Ectodermal cell (in vitro differentiated cells): ENCODE data around the gene ATP5F1D.

Experiments used
- H3K27ac ChIP-seq: 2 replicates; pipeline ENCODE4 v1.7.0; 2013; ENCODE audit warnings: mild to moderate bottlenecking, low read depth, low read length; ENCODE audit not compliant: insufficient read depth, poor library complexity, severe bottlenecking
- H3K27me3 ChIP-seq: 2 replicates; pipeline ENCODE4 v1.7.0; 2013; ENCODE audit warnings: mild to moderate bottlenecking, low read length; ENCODE audit not compliant: insufficient read depth, control insufficient read depth, poor library complexity, severe bottlenecking
- H3K36me3 ChIP-seq: one replicate; pipeline ENCODE4 v1.7.0; 2013; ENCODE audit warnings: low read length; ENCODE audit not compliant: control insufficient read depth, insufficient read depth
- H3K4me1 ChIP-seq: one replicate; pipeline ENCODE4 v1.7.0; 2013; ENCODE audit warnings: low read length; ENCODE audit not compliant: control insufficient read depth, insufficient read depth
- H3K4me3 ChIP-seq: 2 replicates; pipeline ENCODE4 v1.7.0; 2013; ENCODE audit warnings: low read depth, low read length, control low read depth; ENCODE audit not compliant: insufficient read depth
- H3K9me3 ChIP-seq: 2 replicates; pipeline ENCODE4 v1.7.0; 2013; ENCODE audit warnings: mild to moderate bottlenecking, low read length, moderate library complexity; ENCODE audit not compliant: control insufficient read depth
- WGBS, 2 experiments: methylation state at CpG; one replicate each; pipeline ENCODE4 v1.1.7; 2013; ENCODE audit warnings: missing lambda C conversion rate in 2 of 2; 5-methylcytosine and 5-hydroxymethylcytosine counted together

The ATP5F1D gene

GRCh38 chr19:1220976-1221903 is 20.3 kb upstream of the ATP5F1D start:
- H3K27ac ChIP-seq = no peak overlapping the region
- H3K4me3 ChIP-seq = no peak overlapping the region
- H3K9me3 ChIP-seq = no peaks in the 10 kb centered on the region
- 88 to 89% methylated on average over 38 of the region's 38 CpGs for WGBS, 2 experiments
- H3K4me1 ChIP-seq = no peaks in the 10 kb centered on the region
- peaks cover 12% of the 10 kb centered on the region for H3K36me3 ChIP-seq
- H3K27me3 ChIP-seq = no peaks in the 10 kb centered on the region

GRCh38 chr19:1221904-1222255 is 19.7 kb upstream of the ATP5F1D start:
- Histone ChIP-seq H3K27ac (no peak overlapping the region), H3K9me3 (no peaks in the 10 kb centered on the region), H3K36me3 (peaks cover 17% of the 10 kb centered on the region), H3K27me3 (no peaks in the 10 kb centered on the region), H3K4me3 (no peak overlapping the region), H3K4me1 (no peaks in the 10 kb centered on the region)
- WGBS, 2 experiments = 95% methylated on average over 22 of the region's 22 CpGs

GRCh38 chr19:1222394-1222793 is 19.2 kb upstream of the ATP5F1D start:
- Histone ChIP-seq H3K9me3 (no peaks in the 10 kb centered on the region), H3K4me1 (no peaks in the 10 kb centered on the region), H3K4me3 (no peak overlapping the region), H3K36me3 (peaks cover 22% of the 10 kb centered on the region), H3K27ac (no peak overlapping the region), H3K27me3 (no peaks in the 10 kb centered on the region)
- 90 to 93% methylated on average over 14 of the region's 14 CpGs for WGBS, 2 experiments

GRCh38 chr19:1223018-1223855 is 18.3 kb upstream of the ATP5F1D start:
- no peak overlapping the region for H3K27ac ChIP-seq
- H3K9me3 ChIP-seq = no peaks in the 10 kb centered on the region
- peaks cover 30% of the 10 kb centered on the region for H3K36me3 ChIP-seq
- H3K4me1 ChIP-seq = no peaks in the 10 kb centered on the region
- H3K4me3 ChIP-seq = no peak overlapping the region
- no peaks in the 10 kb centered on the region for H3K27me3 ChIP-seq
- WGBS, 2 experiments = 91 to 93% methylated on average over 48 of the region's 48 CpGs

GRCh38 chr19:1224047-1224825 is 17.3 kb upstream of the ATP5F1D start:
- WGBS, 2 experiments = 92 to 94% methylated on average over 16 of the region's 16 CpGs
- Histone ChIP-seq H3K27me3 (no peaks in the 10 kb centered on the region), H3K4me1 (no peaks in the 10 kb centered on the region), H3K9me3 (no peaks in the 10 kb centered on the region), H3K27ac (peak overlapping the region; percentile 16), H3K36me3 (peaks cover 30% of the 10 kb centered on the region), H3K4me3 (no peak overlapping the region)

GRCh38 chr19:1224847-1225246 is 16.7 kb upstream of the ATP5F1D start:
- WGBS, 2 experiments = 90 to 91% methylated on average over 16 of the region's 16 CpGs
- H3K9me3 ChIP-seq = no peaks in the 10 kb centered on the region
- no peak overlapping the region for H3K27ac ChIP-seq
- H3K36me3 ChIP-seq = peaks cover 30% of the 10 kb centered on the region
- no peaks in the 10 kb centered on the region for H3K27me3 ChIP-seq
- H3K4me1 ChIP-seq = no peaks in the 10 kb centered on the region
- H3K4me3 ChIP-seq = no peak overlapping the region

- Histone ChIP-seq H3K4me3 (no peak overlapping the region), H3K9me3 (no peaks in the 10 kb centered on the region), H3K27ac (no peak overlapping the region), H3K36me3 (peaks cover 25% of the 10 kb centered on the region), H3K4me1 (peaks cover 3% of the 10 kb centered on the region), H3K27me3 (no peaks in the 10 kb centered on the region)
- WGBS, 2 experiments = 91 to 93% methylated on average over 29 of the region's 29 CpGs
These were observed 15.9 kb upstream of the ATP5F1D start for GRCh38 chr19:1225440-1226226.

GRCh38 chr19:1226227-1226518 is 15.4 kb upstream of the ATP5F1D start:
- H3K27me3 ChIP-seq = no peaks in the 10 kb centered on the region
- H3K4me1 ChIP-seq = peaks cover 8% of the 10 kb centered on the region
- H3K9me3 ChIP-seq = no peaks in the 10 kb centered on the region
- 95 to 97% methylated on average over 11 of the region's 11 CpGs for WGBS, 2 experiments
- H3K36me3 ChIP-seq = peaks cover 20% of the 10 kb centered on the region
- H3K27ac ChIP-seq = no peak overlapping the region
- H3K4me3 ChIP-seq = no peak overlapping the region

GRCh38 chr19:1226522-1227303 is 14.8 kb upstream of the ATP5F1D start:
- H3K36me3 ChIP-seq = peaks cover 19% of the 10 kb centered on the region
- H3K4me3 ChIP-seq = no peak overlapping the region
- H3K4me1 ChIP-seq = peaks cover 9% of the 10 kb centered on the region
- no peak overlapping the region for H3K27ac ChIP-seq
- H3K27me3 ChIP-seq = no peaks in the 10 kb centered on the region
- WGBS, 2 experiments = 96% methylated on average over 50 of the region's 50 CpGs
- no peaks in the 10 kb centered on the region for H3K9me3 ChIP-seq
